Measurements from ENCODE around the gene FTHL17. TPM values are rescaled to one million over a fixed set of nuclear protein-coding genes. Genes with fewer than 3 reads are reported as not detected.

Gene FTHL17
- total RNA-seq, 1 experiment from 2014 or later: not detected

- H3K36me3 Mint-ChIP-seq: no peaks in the 10 kb centered on the region; the same call in 1 of the 2 replicates
- no peak overlapping the region for H3K4me3 Mint-ChIP-seq
- H3K27ac Mint-ChIP-seq: no peak overlapping the region
- ATAC-seq (no peak), DNase-seq (ENCODE audit: low spot score) (no peak)
- H3K4me1 Mint-ChIP-seq: no peaks in the 10 kb centered on the region
- POLR2A ChIA-PET: no interaction called here
- TF ChIP-seq MXD4 (CRISPR knock-in tag; IDR thresholded peaks at IDR 0.05; ENCODE audit: borderline replicate concordance) (no peak), GTF2I (CRISPR knock-in tag; conservative IDR thresholded peaks at IDR 0.05) (no peak)
- CTCF ChIA-PET: no interaction called here
- H3K27me3 Mint-ChIP-seq (ENCODE audit: low read depth): no peaks in the 10 kb centered on the region
- H3K9me3 Mint-ChIP-seq: peaks cover 18% of the 10 kb centered on the region; the same call in 1 of the 2 replicates
Measured at GRCh38 chrX:31091819-31092218, 20.0 kb upstream of the FTHL17 start.

- ChIA-PET CTCF (no interaction called here), POLR2A (no interaction called here)
- ATAC-seq (no peak), DNase-seq (ENCODE audit: low spot score) (no peak)
- H3K27me3 Mint-ChIP-seq (ENCODE audit: low read depth): no peaks in the 10 kb centered on the region
- H3K36me3 Mint-ChIP-seq: peaks cover 3% of the 10 kb centered on the region; the same call in 1 of the 2 replicates
- no peak overlapping the region for H3K27ac Mint-ChIP-seq
- peaks cover 26% of the 10 kb centered on the region for H3K9me3 Mint-ChIP-seq
- H3K4me3 Mint-ChIP-seq: no peak overlapping the region
- no peaks in the 10 kb centered on the region; the same call in 1 of the 2 replicates for H3K4me1 Mint-ChIP-seq
- TF ChIP-seq SMAD4 (CRISPR knock-in tag; IDR thresholded peaks at IDR 0.05) (no peak), FOXJ3 (CRISPR knock-in tag; IDR thresholded peaks at IDR 0.05; ENCODE audit: borderline replicate concordance) (no peak)
Measured at GRCh38 chrX:31074522-31074921, 2.7 kb upstream of the FTHL17 start.

GRCh38 chrX:31071262-31071661 lies 579 bp downstream of the FTHL17 start:
- TF ChIP-seq ZNF396 (CRISPR knock-in tag; IDR thresholded peaks at IDR 0.05; ENCODE audit: borderline replicate concordance): no peak
- no peak for TF ChIP-seq ERG (CRISPR knock-in tag; IDR thresholded peaks at IDR 0.05)
- no peak for TF ChIP-seq CREB1 (CRISPR knock-in tag; IDR thresholded peaks at IDR 0.05)
- TF ChIP-seq MYBL2 (CRISPR knock-in tag; IDR thresholded peaks at IDR 0.05): no peak
- no peak for TF ChIP-seq ZBTB21 (CRISPR knock-in tag; IDR thresholded peaks at IDR 0.05; ENCODE audit: borderline replicate concordance)
- no peak for TF ChIP-seq ESRRA (CRISPR knock-in tag; IDR thresholded peaks at IDR 0.05; ENCODE audit: borderline replicate concordance)
- no peak for TF ChIP-seq ZNF219 (CRISPR knock-in tag; IDR thresholded peaks at IDR 0.05; ENCODE audit: borderline replicate concordance)
- TF ChIP-seq ZNF671 (CRISPR knock-in tag; IDR thresholded peaks at IDR 0.05): no peak
- TF ChIP-seq ZNF232 (CRISPR knock-in tag; IDR thresholded peaks at IDR 0.05): no peak
- no peak for TF ChIP-seq ELF4 (CRISPR knock-in tag; IDR thresholded peaks at IDR 0.05; ENCODE audit: low read depth)
- TF ChIP-seq E2F5 (CRISPR knock-in tag; IDR thresholded peaks at IDR 0.05): no peak
- no peak for TF ChIP-seq ETV6 (CRISPR knock-in tag; IDR thresholded peaks at IDR 0.05)
- no peak for TF ChIP-seq GRHL2 (CRISPR knock-in tag; IDR thresholded peaks at IDR 0.05; ENCODE audit: insufficient replicate concordance, severe bottlenecking)
- TF ChIP-seq HMGXB4 (CRISPR knock-in tag; IDR thresholded peaks at IDR 0.05): no peak
- no peak for TF ChIP-seq ATF3 (CRISPR knock-in tag; conservative IDR thresholded peaks at IDR 0.05)
- no peak for TF ChIP-seq NFATC4 (CRISPR knock-in tag; IDR thresholded peaks at IDR 0.05)
- no peak for TF ChIP-seq GTF2I (CRISPR knock-in tag; conservative IDR thresholded peaks at IDR 0.05)
- TF ChIP-seq AR (CRISPR knock-in tag; IDR thresholded peaks at IDR 0.05): no peak
- Mint-ChIP-seq H3K36me3 (peaks cover 3% of the 10 kb centered on the region; the same call in 1 of the 2 replicates), H3K4me3 (no peak overlapping the region), H3K9me3 (peaks cover 26% of the 10 kb centered on the region), H3K4me1 (peaks cover 4% of the 10 kb centered on the region; the same call in 1 of the 2 replicates), H3K27me3 (ENCODE audit: low read depth) (no peaks in the 10 kb centered on the region), H3K27ac (no peak overlapping the region)
- POLR2A ChIA-PET: no interaction called here
- CTCF ChIA-PET: no interaction called here
- ATAC-seq (no peak), DNase-seq (ENCODE audit: low spot score) (no peak)
